CD14-positive monocyte (primary cell): ENCODE data around the gene WDR41. TPM values are rescaled to one million over a fixed set of nuclear protein-coding genes. Genes with fewer than 3 reads are reported as not detected.

Experiments used
- DNase-seq, 3 donors: peaks; one replicate each; pipeline ENCODE4 v3.0.0-alpha.2; 2011 to 2022
- H2AFZ ChIP-seq: 2 replicates; pipeline ENCODE4 v1.6.0; 2012; ENCODE audit warnings: mild to moderate bottlenecking, low read depth, low read length, inconsistent platforms; ENCODE audit not compliant: insufficient read depth, poor library complexity, severe bottlenecking
- H3K27ac ChIP-seq, 2 donors: 1 replicate in 1 of 2; 2 replicates in 1 of 2; pipeline ENCODE4 v1.5.1; 2012 to 2013; ENCODE audit warnings: low read length in 2 of 2, control low read depth in 1 of 2, inconsistent platforms in 1 of 2, low read depth in 1 of 2, mild to moderate bottlenecking in 1 of 2
- H3K27me3 ChIP-seq, 2 donors: one replicate each; pipeline versions ENCODE4 v1.6.0 to v1.6.1; 2011 to 2013; ENCODE audit warnings: low read length in 2 of 2; ENCODE audit not compliant: control insufficient read depth in 2 of 2, insufficient read depth in 2 of 2
- H3K36me3 ChIP-seq, 2 donors: replicated peaks in 1 of 2; 1 replicate in 1 of 2; 2 replicates in 1 of 2; pipeline versions ENCODE4 v1.5.1 to v1.6.1; 2012 to 2013; ENCODE audit warnings: low read length in 2 of 2, control low read depth in 1 of 2, inconsistent platforms in 1 of 2, mild to moderate bottlenecking in 1 of 2; ENCODE audit not compliant: insufficient read depth in 2 of 2, control insufficient read depth in 1 of 2
- H3K4me1 ChIP-seq, 2 donors: 1 replicate in 1 of 2; 2 replicates in 1 of 2; pipeline versions ENCODE4 v1.5.1 to v1.6.1; 2012 to 2013; ENCODE audit warnings: low read length in 2 of 2, control low read depth in 1 of 2, inconsistent platforms in 1 of 2, mild to moderate bottlenecking in 1 of 2, moderate library complexity in 1 of 2; ENCODE audit not compliant: insufficient read depth in 2 of 2, control insufficient read depth in 1 of 2
- H3K4me2 ChIP-seq: replicated peaks from 2 replicates; pipeline ENCODE3; 2012; ENCODE audit warnings: low read length, moderate library complexity, mild to moderate bottlenecking; ENCODE audit not compliant: poor library complexity, severe bottlenecking; ENCODE audit errors: extremely low read depth
- H3K4me3 ChIP-seq, 3 experiments: fragments of 200-600 bp in 1 of 3; sonication (generic) in 1 of 3; replicated peaks in 1 of 3; 1 replicate in 2 of 3; 2 replicates in 1 of 3; pipeline ENCODE4 v1.5.1; 2011 to 2013; ENCODE audit warnings: low read length in 3 of 3, mild to moderate bottlenecking in 3 of 3, control low read depth in 2 of 3, low read depth in 2 of 3, inconsistent platforms in 1 of 3, moderate library complexity in 1 of 3
- H3K79me2 ChIP-seq: 2 replicates; pipeline ENCODE4 v1.6.0; 2012; ENCODE audit warnings: mild to moderate bottlenecking, control low read depth, inconsistent platforms, low read length, moderate library complexity; ENCODE audit not compliant: insufficient read depth
- H3K9ac ChIP-seq: 2 replicates; pipeline ENCODE4 v1.6.0; 2017; ENCODE audit warnings: low read length, mild to moderate bottlenecking; ENCODE audit not compliant: insufficient read depth, poor library complexity, severe bottlenecking
- H3K9me3 ChIP-seq, 2 donors: replicated peaks in 1 of 2; 1 replicate in 1 of 2; 2 replicates in 1 of 2; pipeline versions ENCODE4 v1.5.1 to v1.6.1; 2012 to 2013; ENCODE audit warnings: low read length in 2 of 2, control low read depth in 1 of 2; ENCODE audit not compliant: control insufficient read depth in 1 of 2, insufficient read depth in 1 of 2
- H4K20me1 ChIP-seq: 2 replicates; pipeline ENCODE4 v1.6.0; 2012; ENCODE audit warnings: mild to moderate bottlenecking, low read length, control low read depth, moderate library complexity; ENCODE audit not compliant: insufficient read depth
- H3K27ac Mint-ChIP-seq, 7 donors: one replicate each; pipeline ENCODE4 v1.8.0; 2020; ENCODE audit warnings: mild to moderate bottlenecking in 7 of 7, mixed read lengths in 7 of 7, moderate library complexity in 6 of 7, inconsistent platforms in 2 of 7
- H3K27me3 Mint-ChIP-seq, 3 donors: one replicate each; pipeline ENCODE4 v1.8.0; 2021 to 2022; ENCODE audit warnings: low read depth in 3 of 3, mild to moderate bottlenecking in 3 of 3, mixed read lengths in 3 of 3, moderate library complexity in 3 of 3, inconsistent platforms in 1 of 3
- H3K36me3 Mint-ChIP-seq, 2 donors: one replicate each; pipeline ENCODE4 v1.8.0; 2020; ENCODE audit warnings: mixed read lengths in 2 of 2, inconsistent platforms in 1 of 2, mild to moderate bottlenecking in 1 of 2
- H3K4me1 Mint-ChIP-seq: one replicate; pipeline ENCODE4 v1.8.0; 2020; ENCODE audit warnings: mild to moderate bottlenecking, mixed read lengths
- H3K4me3 Mint-ChIP-seq, 2 donors: one replicate each; pipeline ENCODE4 v1.8.0; 2020; ENCODE audit warnings: mild to moderate bottlenecking in 2 of 2, mixed read lengths in 2 of 2, moderate library complexity in 1 of 2
- H3K9me3 Mint-ChIP-seq, 7 donors: one replicate each; pipeline ENCODE4 v1.8.0; 2020 to 2022; ENCODE audit warnings: mixed read lengths in 7 of 7, mild to moderate bottlenecking in 6 of 7, moderate library complexity in 6 of 7, inconsistent platforms in 2 of 7
- CTCF ChIP-seq: fragments of 200-600 bp; IDR thresholded peaks from one replicate; pipeline ENCODE4 v1.8.0; 2022; ENCODE audit warnings: antibody characterized with exemption, mild to moderate bottlenecking
- WGBS: methylation state at CpG from one replicate; pipeline ENCODE4 v1.1.5; 2013; ENCODE audit warnings: missing lambda C conversion rate; ENCODE audit not compliant: insufficient coverage; 5-methylcytosine and 5-hydroxymethylcytosine counted together
- intact Hi-C, 2 donors: fragments of 100-400 bp; cut with micrococcal nuclease; formaldehyde crosslinking; loops; one replicate each; pipeline versions ENCODE4 v1.15.0 to v1.15.1; 2023
- polyA plus RNA-seq, 3 donors: library from polyadenylated mRNA; depleted of rRNA in 1 of 3; unstranded in 2 of 3; stranded (reverse) in 1 of 3; fragments of 300-500 nt in 2 of 3; fragments of >200 nt in 1 of 3; fragmentation: Illumina TruSeq in 2 of 3; gene quantifications; 1 replicate in 2 of 3; 2 replicates in 1 of 3; pipeline ENCODE4 v1.2.3, GENCODE V29; 2012 to 2021

WDR41 gene
- polyA plus RNA-seq, 3 donors, result 19.6 to 64.0 (median 47.5) TPM

GRCh38 chr5:77425998-77426659, 66.0 kb downstream of the WDR41 start:
- Histone ChIP-seq H4K20me1 (no peaks in the 10 kb centered on the region), H2AFZ (no peak overlapping the region), H3K9me3 (no peaks in the 10 kb centered on the region), H3K79me2 (no peaks in the 10 kb centered on the region), H3K27ac (no peak overlapping the region), H3K4me3 (no peak overlapping the region), H3K27me3 (no peaks in the 10 kb centered on the region), H3K4me2 (no peak overlapping the region), H3K36me3 (peaks cover 41 to 62% of the 10 kb centered on the region in 2 donors), H3K9ac (no peak overlapping the region), H3K4me1 (no peaks in the 10 kb centered on the region)
- intact Hi-C loops, result no loop called here
- no peak for TF ChIP-seq CTCF
- Mint-ChIP-seq H3K27ac (peak overlapping the region in 1 of 7 donors; percentile 45), H3K36me3 (peaks cover 43 to 44% of the 10 kb centered on the region in 2 donors), H3K4me1 (no peaks in the 10 kb centered on the region), H3K9me3 (peaks cover 0 to 3% (median 2%) of the 10 kb centered on the region in 7 donors), H3K27me3 (no peaks in the 10 kb centered on the region), H3K4me3 (no peak overlapping the region)
- DNase-seq, result no peak
- 100% methylated on average over 4 of the region's 8 CpGs for WGBS

- 92% methylated on average over 4 of the region's 5 CpGs for WGBS
- H3K4me2 ChIP-seq, result no peak overlapping the region
- Mint-ChIP-seq H3K4me1 (no peaks in the 10 kb centered on the region), H3K27ac (no peak overlapping the region), H3K4me3 (no peak overlapping the region), H3K36me3 (peaks cover 36 to 37% of the 10 kb centered on the region in 2 donors), H3K9me3 (peaks cover 0 to 3% (median 2%) of the 10 kb centered on the region in 7 donors), H3K27me3 (no peaks in the 10 kb centered on the region)
- H3K9me3 ChIP-seq, result no peaks in the 10 kb centered on the region
- no peak overlapping the region for H3K4me3 ChIP-seq
- no peaks in the 10 kb centered on the region for H3K4me1 ChIP-seq
- H4K20me1 ChIP-seq, result no peaks in the 10 kb centered on the region
- H2AFZ ChIP-seq, result no peak overlapping the region
- TF ChIP-seq CTCF, result no peak
- no peaks in the 10 kb centered on the region for H3K27me3 ChIP-seq
- H3K27ac ChIP-seq, result no peak overlapping the region
- DNase-seq, result no peak
- H3K9ac ChIP-seq, result no peak overlapping the region
- intact Hi-C loops, result no loop called here
- peaks cover 38 to 55% of the 10 kb centered on the region in 2 donors for H3K36me3 ChIP-seq
- no peaks in the 10 kb centered on the region for H3K79me2 ChIP-seq
These were observed 66.7 kb downstream of the WDR41 start for GRCh38 chr5:77425420-77425819.
